ENCODE measurements around the gene MAP7D3. TPM values are rescaled to one million over a fixed set of nuclear protein-coding genes. Genes with fewer than 3 reads are reported as not detected.

Gene MAP7D3
- total and polyA plus RNA-seq, 2 of the 8 experiments (the other 6 are each of a cell fraction or from before 2014, with no cell fraction given): 4.8 to 19.6 TPM

GRCh38 chrX:136266828-136267227 lies 15.6 kb upstream of the MAP7D3 start (continued):
- TF ChIP-seq CHD7 (IDR thresholded peaks at IDR 0.05; ENCODE audit: insufficient replicate concordance, low read length) (no peak), CEBPB (IDR thresholded peaks at IDR 0.05; ENCODE audit: low read depth, low read length) (no peak), NRF1 (IDR thresholded peaks at IDR 0.05; ENCODE audit: low read depth, low read length) (no peak), TAF1 (IDR thresholded peaks at IDR 0.05; ENCODE audit: low read depth, low read length) (no peak), SP2 (IDR thresholded peaks at IDR 0.05; ENCODE audit: low read length) (no peak)
